Activated naive CD4-positive, alpha-beta T cell treated with anti-CD3 and anti-CD28 coated beads for 36 hours (primary cell): ENCODE measurements around the gene NDST1. TPM values are rescaled to one million over a fixed set of nuclear protein-coding genes. Genes with fewer than 3 reads are reported as not detected.

Experiments used
- CTCF ChIA-PET: fragments of 350-600 bp; sonication (Branson Sonifier 250); formaldehyde crosslinking; loops from one replicate; lab custom pipeline; 2021; ENCODE audit warnings: antibody characterized with exemption; lab: Charles Lee
- DNase-seq: peaks from one replicate; pipeline ENCODE4 v3.0.0-alpha.2; 2020
- H3K27ac Mint-ChIP-seq: one replicate; pipeline ENCODE4 v1.8.0; 2021; ENCODE audit warnings: mild to moderate bottlenecking, mixed read lengths
- H3K27me3 Mint-ChIP-seq: one replicate; pipeline ENCODE4 v1.8.0; 2021; ENCODE audit warnings: low read depth, mixed read lengths
- H3K36me3 Mint-ChIP-seq: one replicate; pipeline ENCODE4 v1.8.0; 2021; ENCODE audit warnings: low read depth, mixed read lengths
- H3K4me1 Mint-ChIP-seq: one replicate; pipeline ENCODE4 v1.8.0; 2021; ENCODE audit warnings: low read depth, mixed read lengths
- H3K4me3 Mint-ChIP-seq: one replicate; pipeline ENCODE4 v1.8.0; 2021; ENCODE audit warnings: mild to moderate bottlenecking, moderate library complexity, mixed read lengths
- H3K9me3 Mint-ChIP-seq: one replicate; pipeline ENCODE4 v1.8.0; 2021; ENCODE audit warnings: mixed read lengths
- intact Hi-C: fragments of 100-400 bp; cut with micrococcal nuclease; formaldehyde crosslinking; loops from one replicate; pipeline ENCODE4 v1.15.1; 2023
- total RNA-seq, 2 experiments: library from RNA; stranded (reverse); gene quantifications; one replicate each; pipeline ENCODE4 v1.2.3, GENCODE V29; 2021

Gene NDST1
- total RNA-seq, 2 experiments from 2014 or later: 2.4 to 3.3 TPM

- CTCF ChIA-PET: no interaction called here
These were observed 16.1 kb upstream of the NDST1 start for GRCh38 chr5:150491876-150492275.

GRCh38 chr5:150492621-150493020 lies 15.3 kb upstream of the NDST1 start:
- Mint-ChIP-seq H3K4me1 (no peaks in the 10 kb centered on the region), H3K36me3 (no peaks in the 10 kb centered on the region), H3K27ac (no peak overlapping the region), H3K27me3 (no peaks in the 10 kb centered on the region), H3K4me3 (no peak overlapping the region), H3K9me3 (no peaks in the 10 kb centered on the region)
- no peak for DNase-seq
- intact Hi-C loops: no loop called here
- CTCF ChIA-PET: interaction anchor here (0.7 kb wide), 2 partner anchors 38 to 634 kb away, joined by 4 to 6 read pairs; no protein-coding TSS in a partner anchor

More at GRCh38 chr5:150491876-150492275, 16.1 kb upstream of the NDST1 start:
- Mint-ChIP-seq H3K27me3 (no peaks in the 10 kb centered on the region), H3K9me3 (no peaks in the 10 kb centered on the region), H3K4me1 (peaks cover 4% of the 10 kb centered on the region), H3K27ac (no peak overlapping the region), H3K36me3 (no peaks in the 10 kb centered on the region), H3K4me3 (no peak overlapping the region)
- DNase-seq: no peak
- intact Hi-C loops: no loop called here

GRCh38 chr5:150496098-150496497 lies 11.8 kb upstream of the NDST1 start:
- Mint-ChIP-seq H3K36me3 (no peaks in the 10 kb centered on the region), H3K27ac (no peak overlapping the region), H3K4me1 (no peaks in the 10 kb centered on the region), H3K4me3 (no peak overlapping the region), H3K27me3 (no peaks in the 10 kb centered on the region), H3K9me3 (no peaks in the 10 kb centered on the region)
- DNase-seq: no peak
- CTCF ChIA-PET: interaction anchor here (0.6 to 1.3 kb wide), 2 partner anchors 7 to 48 kb away, joined by 3 read pairs; no protein-coding TSS in a partner anchor
- intact Hi-C loops: no loop called here

- Mint-ChIP-seq H3K9me3 (no peaks in the 10 kb centered on the region), H3K4me1 (no peaks in the 10 kb centered on the region), H3K27me3 (no peaks in the 10 kb centered on the region), H3K4me3 (no peak overlapping the region), H3K36me3 (no peaks in the 10 kb centered on the region), H3K27ac (no peak overlapping the region)
- intact Hi-C loops: no loop called here
- no peak for DNase-seq
- CTCF ChIA-PET: interaction anchor here (1.3 kb wide), 1 partner anchor 7 kb away, joined by 3 read pairs; no protein-coding TSS in a partner anchor
These were observed 11.4 kb upstream of the NDST1 start for GRCh38 chr5:150496534-150496933.

GRCh38 chr5:150497274-150497988 lies 10.5 kb upstream of the NDST1 start:
- no peaks in the 10 kb centered on the region for H3K27me3 Mint-ChIP-seq
- intact Hi-C loops: no loop called here
- H3K36me3 Mint-ChIP-seq: no peaks in the 10 kb centered on the region
- H3K9me3 Mint-ChIP-seq: no peaks in the 10 kb centered on the region
- no peaks in the 10 kb centered on the region for H3K4me1 Mint-ChIP-seq
- CTCF ChIA-PET: interaction anchor here (1.3 kb wide), 1 partner anchor 8 kb away, joined by 3 read pairs; no protein-coding TSS in a partner anchor
- H3K27ac Mint-ChIP-seq: no peak overlapping the region
- DNase-seq: no peak
- H3K4me3 Mint-ChIP-seq: no peak overlapping the region

GRCh38 chr5:150497989-150498317 lies 10.0 kb upstream of the NDST1 start:
- Mint-ChIP-seq H3K36me3 (no peaks in the 10 kb centered on the region), H3K9me3 (no peaks in the 10 kb centered on the region), H3K4me1 (no peaks in the 10 kb centered on the region), H3K27ac (no peak overlapping the region), H3K4me3 (no peak overlapping the region), H3K27me3 (no peaks in the 10 kb centered on the region)
- DNase-seq: no peak
- CTCF ChIA-PET: no interaction called here
- intact Hi-C loops: no loop called here

GRCh38 chr5:150498501-150498900 lies 9.4 kb upstream of the NDST1 start:
- CTCF ChIA-PET: no interaction called here
- intact Hi-C loops: no loop called here
- Mint-ChIP-seq H3K4me3 (no peak overlapping the region), H3K9me3 (no peaks in the 10 kb centered on the region), H3K27ac (no peak overlapping the region), H3K27me3 (no peaks in the 10 kb centered on the region), H3K36me3 (no peaks in the 10 kb centered on the region), H3K4me1 (no peaks in the 10 kb centered on the region)
- no peak for DNase-seq

- CTCF ChIA-PET: interaction anchor here (1.2 kb wide), 1 partner anchor 22 kb away, joined by 4 read pairs; no protein-coding TSS in a partner anchor
- intact Hi-C loops: no loop called here
These were observed 9.0 kb upstream of the NDST1 start for GRCh38 chr5:150498971-150499370.

GRCh38 chr5:150499437-150499956 lies 8.4 kb upstream of the NDST1 start:
- no peak overlapping the region for H3K27ac Mint-ChIP-seq
- H3K36me3 Mint-ChIP-seq: no peaks in the 10 kb centered on the region
- no peak overlapping the region for H3K4me3 Mint-ChIP-seq

More at GRCh38 chr5:150498971-150499370, 9.0 kb upstream of the NDST1 start:
- Mint-ChIP-seq H3K27me3 (no peaks in the 10 kb centered on the region), H3K4me3 (no peak overlapping the region), H3K27ac (no peak overlapping the region), H3K9me3 (no peaks in the 10 kb centered on the region), H3K36me3 (no peaks in the 10 kb centered on the region), H3K4me1 (no peaks in the 10 kb centered on the region)
- DNase-seq: no peak

GRCh38 chr5:150500328-150500841 lies 7.5 kb upstream of the NDST1 start:
- CTCF ChIA-PET: interaction anchor here (1.2 kb wide), 1 partner anchor 20 kb away, joined by 4 read pairs; no protein-coding TSS in a partner anchor
- Mint-ChIP-seq H3K4me3 (no peak overlapping the region), H3K36me3 (no peaks in the 10 kb centered on the region), H3K27ac (no peak overlapping the region), H3K9me3 (no peaks in the 10 kb centered on the region), H3K27me3 (no peaks in the 10 kb centered on the region), H3K4me1 (no peaks in the 10 kb centered on the region)
- intact Hi-C loops: no loop called here
- DNase-seq: no peak

More at GRCh38 chr5:150499437-150499956, 8.4 kb upstream of the NDST1 start:
- Mint-ChIP-seq H3K27me3 (no peaks in the 10 kb centered on the region), H3K4me1 (no peaks in the 10 kb centered on the region), H3K9me3 (no peaks in the 10 kb centered on the region)
- CTCF ChIA-PET: interaction anchor here (1.2 kb wide), 1 partner anchor 21 kb away, joined by 4 read pairs; no protein-coding TSS in a partner anchor
- DNase-seq: no peak
- intact Hi-C loops: no loop called here

GRCh38 chr5:150500905-150501304 lies 7.0 kb upstream of the NDST1 start:
- no peaks in the 10 kb centered on the region for H3K27me3 Mint-ChIP-seq
- intact Hi-C loops: no loop called here
- H3K36me3 Mint-ChIP-seq: no peaks in the 10 kb centered on the region
- H3K4me3 Mint-ChIP-seq: no peak overlapping the region
- no peaks in the 10 kb centered on the region for H3K9me3 Mint-ChIP-seq
- H3K27ac Mint-ChIP-seq: no peak overlapping the region
- no peak for DNase-seq
- no peaks in the 10 kb centered on the region for H3K4me1 Mint-ChIP-seq
- CTCF ChIA-PET: no interaction called here

GRCh38 chr5:150502106-150502505 lies 5.8 kb upstream of the NDST1 start:
- H3K27ac Mint-ChIP-seq: no peak overlapping the region
- H3K4me1 Mint-ChIP-seq: no peaks in the 10 kb centered on the region
- no peaks in the 10 kb centered on the region for H3K9me3 Mint-ChIP-seq
- intact Hi-C loops: no loop called here
- H3K27me3 Mint-ChIP-seq: no peaks in the 10 kb centered on the region
- DNase-seq: no peak
- H3K4me3 Mint-ChIP-seq: no peak overlapping the region
- CTCF ChIA-PET: no interaction called here
- no peaks in the 10 kb centered on the region for H3K36me3 Mint-ChIP-seq
